ENCODE measurements around the gene HLA-B.
"Not testable (repeated sequence)": the region's sequence is repeated elsewhere in the genome, so short reads cannot be mapped to it uniquely, and the experiment has no call there.

The HLA-B gene

GRCh38 chr6:31399589-31400466, 42.8 kb upstream of the HLA-B start:
- H3K9me3 ChIP-seq (ENCODE audit: low read depth, low read length): no peaks in the 10 kb centered on the region
- H3K9ac ChIP-seq (ENCODE audit: insufficient read length): peak overlapping the region; percentile 68
- H3K27ac ChIP-seq: peak overlapping the region; percentile 72; the same call in 1 of the 2 replicates
- peak overlapping the region; percentile 92 for H3K4me3 ChIP-seq
- peak; percentile 64 for DNase-seq (ENCODE audit: low read depth, low spot score)
- H3K36me3 ChIP-seq (ENCODE audit: insufficient read depth, low read length): no peaks in the 10 kb centered on the region
- TF ChIP-seq POLR2AphosphoS5 (IDR thresholded peaks at IDR 0.05; ENCODE audit: borderline replicate concordance, low read depth, low read length): peak; percentile 74
- TF ChIP-seq EZH2 (IDR thresholded peaks at IDR 0.05): no peak

- no peak overlapping the region; the same call in 1 of the 2 replicates for H3K27ac ChIP-seq
- TF ChIP-seq POLR2AphosphoS5 (IDR thresholded peaks at IDR 0.05; ENCODE audit: borderline replicate concordance, low read depth, low read length): no peak
- no peaks in the 10 kb centered on the region for H3K36me3 ChIP-seq (ENCODE audit: insufficient read depth, low read length)
- H3K9ac ChIP-seq (ENCODE audit: insufficient read length): no peak overlapping the region
- no peak overlapping the region for H3K4me3 ChIP-seq
- no peaks in the 10 kb centered on the region for H3K9me3 ChIP-seq (ENCODE audit: low read depth, low read length)
- no peak for DNase-seq (ENCODE audit: low read depth, low spot score)
Observed at GRCh38 chr6:31397901-31398525, 41.0 kb upstream of the HLA-B start.

GRCh38 chr6:31397153-31397499, 40.1 kb upstream of the HLA-B start:
- H3K27ac ChIP-seq; DNase-seq (ENCODE audit: low read depth, low spot score); H3K9me3 ChIP-seq (ENCODE audit: low read depth, low read length); H3K36me3 ChIP-seq (ENCODE audit: insufficient read depth, low read length): not testable (repeated sequence)
- peak overlapping the region; percentile 50 for H3K9ac ChIP-seq (ENCODE audit: insufficient read length)
- H3K4me3 ChIP-seq: peak overlapping the region; percentile 60

GRCh38 chr6:31396422-31397152, 39.6 kb upstream of the HLA-B start:
- H3K9ac ChIP-seq (ENCODE audit: insufficient read length): no peak overlapping the region
- no peak overlapping the region for H3K27ac ChIP-seq
- H3K4me3 ChIP-seq: peak overlapping the region; percentile 60
- TF ChIP-seq EZH2 (IDR thresholded peaks at IDR 0.05) (no peak), FOXP2 (optimal IDR thresholded peaks at IDR 0.05; ENCODE audit: control extremely low read depth, extremely low read length, insufficient read depth) (no peak), POLR2AphosphoS5 (IDR thresholded peaks at IDR 0.05; ENCODE audit: borderline replicate concordance, low read depth, low read length) (no peak)
- no peaks in the 10 kb centered on the region for H3K9me3 ChIP-seq (ENCODE audit: low read depth, low read length)
- no peak for DNase-seq (ENCODE audit: low read depth, low spot score)
- no peaks in the 10 kb centered on the region for H3K36me3 ChIP-seq (ENCODE audit: insufficient read depth, low read length)

GRCh38 chr6:31395832-31396231, 38.9 kb upstream of the HLA-B start:
- Histone ChIP-seq H3K36me3 (ENCODE audit: insufficient read depth, low read length) (no peaks in the 10 kb centered on the region), H3K9ac (ENCODE audit: insufficient read length) (no peak overlapping the region), H3K27ac (no peak overlapping the region), H3K4me3 (no peak overlapping the region), H3K9me3 (ENCODE audit: low read depth, low read length) (no peaks in the 10 kb centered on the region)
- no peak for DNase-seq (ENCODE audit: low read depth, low spot score)
- TF ChIP-seq EZH2 (IDR thresholded peaks at IDR 0.05) (no peak), FOXP2 (optimal IDR thresholded peaks at IDR 0.05; ENCODE audit: control extremely low read depth, extremely low read length, insufficient read depth) (no peak), POLR2AphosphoS5 (IDR thresholded peaks at IDR 0.05; ENCODE audit: borderline replicate concordance, low read depth, low read length) (no peak)

GRCh38 chr6:31394381-31394780, 37.4 kb upstream of the HLA-B start:
- no peak overlapping the region for H3K4me3 ChIP-seq
- H3K36me3 ChIP-seq (ENCODE audit: insufficient read depth, low read length): no peaks in the 10 kb centered on the region
- H3K27ac ChIP-seq: no peak overlapping the region
- H3K9ac ChIP-seq (ENCODE audit: insufficient read length): no peak overlapping the region
- DNase-seq (ENCODE audit: low read depth, low spot score): no peak
- TF ChIP-seq POLR2AphosphoS5 (IDR thresholded peaks at IDR 0.05; ENCODE audit: borderline replicate concordance, low read depth, low read length) (no peak), EZH2 (IDR thresholded peaks at IDR 0.05) (no peak), FOXP2 (optimal IDR thresholded peaks at IDR 0.05; ENCODE audit: control extremely low read depth, extremely low read length, insufficient read depth) (no peak)
- no peaks in the 10 kb centered on the region for H3K9me3 ChIP-seq (ENCODE audit: low read depth, low read length)

- Histone ChIP-seq H3K9ac (ENCODE audit: insufficient read length) (no peak overlapping the region), H3K4me3 (no peak overlapping the region), H3K9me3 (ENCODE audit: low read depth, low read length) (no peaks in the 10 kb centered on the region), H3K27ac (no peak overlapping the region), H3K36me3 (ENCODE audit: insufficient read depth, low read length) (no peaks in the 10 kb centered on the region)
- TF ChIP-seq EZH2 (IDR thresholded peaks at IDR 0.05) (no peak), FOXP2 (optimal IDR thresholded peaks at IDR 0.05; ENCODE audit: control extremely low read depth, extremely low read length, insufficient read depth) (no peak), POLR2AphosphoS5 (IDR thresholded peaks at IDR 0.05; ENCODE audit: borderline replicate concordance, low read depth, low read length) (no peak)
- no peak for DNase-seq (ENCODE audit: low read depth, low spot score)
Observed at GRCh38 chr6:31393932-31394331, 37.0 kb upstream of the HLA-B start.

GRCh38 chr6:31389802-31390132, 32.8 kb upstream of the HLA-B start:
- not testable (repeated sequence) for H3K9me3 ChIP-seq (ENCODE audit: low read depth, low read length); H3K9ac ChIP-seq (ENCODE audit: insufficient read length); H3K36me3 ChIP-seq (ENCODE audit: insufficient read depth, low read length); DNase-seq (ENCODE audit: low read depth, low spot score); H3K4me3 ChIP-seq; H3K27ac ChIP-seq

- H3K9ac ChIP-seq (ENCODE audit: insufficient read length); H3K36me3 ChIP-seq (ENCODE audit: insufficient read depth, low read length); H3K9me3 ChIP-seq (ENCODE audit: low read depth, low read length); H3K27ac ChIP-seq; DNase-seq (ENCODE audit: low read depth, low spot score); H3K4me3 ChIP-seq: not testable (repeated sequence)
Observed at GRCh38 chr6:31388916-31389801, 32.2 kb upstream of the HLA-B start.

Measured in SK-N-MC (cell line).